IPS-18c (cell line): Measurements from ENCODE around the gene OR7G1.
"Not testable (repeated sequence)": the region's sequence is repeated elsewhere in the genome, so short reads cannot be mapped to it uniquely, and the experiment has no call there.

Source experiments
- H3K4me3 ChIP-seq: 2 replicates; pipeline ENCODE4 v1.7.0; 2013; ENCODE audit warnings: low read depth, mild to moderate bottlenecking, low read length, moderate library complexity; ENCODE audit not compliant: insufficient read depth
- H3K9me3 ChIP-seq: one replicate; pipeline ENCODE4 v1.6.1; 2013; ENCODE audit warnings: mild to moderate bottlenecking, low read length, moderate library complexity; ENCODE audit not compliant: control insufficient read depth, insufficient read depth

Gene OR7G1

GRCh38 chr19:9116547-9116946 is 984 bp upstream of the OR7G1 start:
- Histone ChIP-seq H3K9me3 (peaks cover 5% of the 10 kb centered on the region), H3K4me3 (no peak overlapping the region)

DNA sequence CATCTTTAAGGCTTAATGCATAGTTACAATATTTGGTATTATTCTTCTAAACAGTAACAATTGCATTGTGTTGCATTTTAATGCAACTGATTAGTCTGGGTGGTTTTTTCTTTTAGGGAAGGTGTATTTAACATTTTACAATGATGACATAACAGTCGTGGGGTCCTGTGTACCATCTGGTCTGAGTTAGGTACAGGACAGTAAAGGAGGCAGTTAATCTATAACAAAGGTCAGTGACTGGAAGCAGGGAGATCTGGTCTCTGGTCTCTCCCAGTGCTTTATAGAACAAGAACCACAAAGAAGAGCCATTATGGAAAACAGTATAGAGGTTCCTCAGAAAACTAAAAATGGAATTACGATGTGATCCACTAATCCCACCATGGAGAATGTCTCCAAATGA is 5.6 kb downstream of the OR7G1 start:
- Histone ChIP-seq H3K9me3 (peaks cover 3% of the 10 kb centered on the region), H3K4me3 (no peak overlapping the region)

GRCh38 chr19:9107375-9107774 is 8.2 kb downstream of the OR7G1 start, which contains the start of gene OR7G2:
OR7G2 (minus strand) TSS chr19:9107475; CDS start chr19:9103243, 4,232 bp downstream.
- peaks cover 3% of the 10 kb centered on the region for H3K9me3 ChIP-seq
- no peak within 1 kb of the TSS for H3K4me3 ChIP-seq

GRCh38 chr19:9086761-9087160 is 28.8 kb downstream of the OR7G1 start, which contains the start of gene OR1M1:
OR1M1 (plus strand) TSS chr19:9087061; CDS start chr19:9093245, 6,184 bp downstream.
- H3K4me3 ChIP-seq, result no peak within 1 kb of the TSS

GRCh38 chr19:9078651-9079050 is 36.9 kb downstream of the OR7G1 start:
- H3K4me3 ChIP-seq, result no peak overlapping the region
- no peaks in the 10 kb centered on the region for H3K9me3 ChIP-seq

More at GRCh38 chr19:9086761-9087160, 28.8 kb downstream of the OR7G1 start, which contains the start of gene OR1M1:
- no peaks in the 10 kb centered on the region for H3K9me3 ChIP-seq

DNA sequence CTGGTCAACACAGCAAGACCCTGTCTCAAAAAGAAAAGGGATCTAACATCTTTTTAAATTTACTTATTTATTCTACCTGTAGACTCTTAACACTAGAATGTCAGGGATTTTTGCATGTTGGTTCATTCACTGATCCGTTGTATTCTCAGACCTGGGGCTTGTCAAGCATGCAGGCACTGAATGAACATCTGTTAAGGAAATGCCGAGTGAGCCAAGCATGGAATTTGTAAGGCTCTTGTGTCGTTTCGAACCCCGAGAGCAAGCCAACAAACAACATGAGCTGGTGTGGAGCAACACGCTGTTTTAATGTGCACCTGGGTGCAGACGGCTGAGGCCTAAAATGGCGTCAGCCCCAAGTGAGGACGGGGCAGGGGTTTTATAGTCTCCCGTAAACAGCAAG is 38.7 kb downstream of the OR7G1 start:
- no peaks in the 10 kb centered on the region for H3K9me3 ChIP-seq
- H3K4me3 ChIP-seq, result no peak overlapping the region

- Histone ChIP-seq H3K9me3 (no peaks in the 10 kb centered on the region), H3K4me3 (no peak overlapping the region)
Measured at GRCh38 chr19:9075064-9075949, 40.3 kb downstream of the OR7G1 start.

DNA sequence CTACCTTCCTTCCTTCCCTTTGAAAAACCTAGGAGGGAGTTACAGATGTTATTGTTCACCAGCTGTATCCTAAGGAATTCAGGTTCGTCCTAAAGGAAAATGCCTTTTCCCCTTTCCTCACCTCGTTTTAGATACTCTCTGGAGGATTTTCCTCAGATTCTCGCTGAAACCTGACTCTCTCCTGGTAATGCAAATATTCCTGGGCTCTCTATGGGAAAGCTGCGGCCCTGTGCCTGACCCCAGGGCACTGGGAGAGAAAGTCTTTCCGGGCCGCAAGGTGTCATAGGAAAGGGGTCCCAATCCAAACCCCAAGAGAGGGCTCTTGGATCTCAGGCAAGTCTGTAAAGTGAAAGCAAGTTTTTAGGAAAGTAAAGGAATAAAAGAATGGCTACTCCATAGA is 41.8 kb downstream of the OR7G1 start:
- Histone ChIP-seq H3K9me3 (no peaks in the 10 kb centered on the region), H3K4me3 (no peak overlapping the region)

DNA sequence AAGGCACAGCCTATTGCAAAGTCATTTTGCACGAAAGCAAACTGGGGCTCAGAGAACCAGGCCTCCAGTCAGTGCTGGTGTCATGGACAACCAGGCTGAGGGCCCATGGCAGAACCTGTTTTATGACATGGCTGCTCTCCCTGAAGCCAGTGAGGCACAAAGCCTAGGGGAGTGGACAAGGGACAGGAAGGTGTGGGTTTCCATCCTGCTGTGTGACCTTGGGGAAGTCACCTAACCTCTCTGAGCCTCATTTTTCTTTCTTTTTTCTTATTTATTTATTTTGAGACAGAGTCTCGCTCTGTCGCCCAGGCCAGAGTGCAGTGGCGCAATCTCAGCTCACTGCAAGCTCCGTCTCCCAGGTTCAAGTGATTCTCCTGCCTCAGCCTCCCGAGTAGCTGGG is 43.8 kb downstream of the OR7G1 start:
- H3K4me3 ChIP-seq, H3K9me3 ChIP-seq: not testable (repeated sequence)

DNA sequence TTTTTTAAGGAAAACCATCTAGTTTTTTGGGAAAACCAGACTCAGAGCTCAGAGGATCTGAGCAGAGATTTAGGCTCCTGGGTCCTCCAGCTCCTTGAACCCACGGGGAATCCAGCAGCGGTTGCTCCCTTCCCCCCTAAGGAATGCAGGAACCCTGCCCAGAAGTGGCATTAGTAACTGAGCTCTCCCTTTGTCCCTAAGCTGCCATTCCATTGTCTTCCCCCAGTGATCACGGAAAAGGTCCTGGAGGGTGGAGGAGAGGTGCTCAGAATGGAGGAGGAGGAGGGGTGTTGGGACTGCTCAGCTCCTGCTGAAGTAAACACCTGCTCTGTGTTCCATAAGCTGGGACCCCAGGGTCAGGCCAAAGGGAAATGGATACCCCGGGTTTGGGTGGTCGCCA is 45.5 kb downstream of the OR7G1 start:
- no peaks in the 10 kb centered on the region for H3K9me3 ChIP-seq
- H3K4me3 ChIP-seq, result no peak overlapping the region

DNA sequence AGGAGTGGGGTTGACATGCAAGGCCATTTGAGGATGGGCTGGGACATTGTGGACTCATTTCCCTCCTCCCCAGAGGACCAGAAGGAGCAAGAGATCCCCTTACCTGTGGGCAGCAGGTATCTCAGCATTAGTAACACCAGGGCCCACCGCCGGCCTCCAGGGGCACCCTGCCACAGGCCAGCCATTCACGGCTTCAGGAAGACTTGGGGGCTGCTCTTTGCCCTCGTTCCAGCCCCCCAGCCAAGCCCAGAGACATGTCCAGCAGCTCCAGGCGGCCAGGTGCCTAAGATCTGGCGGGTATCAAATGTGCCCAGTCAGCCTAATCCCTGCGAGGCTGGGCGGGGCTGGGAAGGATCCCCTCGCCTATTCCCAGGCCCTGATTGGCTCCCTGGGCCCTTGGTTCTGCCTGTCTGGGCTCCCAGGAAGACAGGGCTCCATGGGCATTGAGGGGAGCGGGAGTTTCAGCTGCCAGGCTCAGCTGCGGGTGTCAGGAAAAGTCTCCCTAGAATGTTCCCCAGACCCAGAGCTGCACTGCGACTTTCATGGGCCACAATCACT is 50.0 kb downstream of the OR7G1 start:
- H3K9me3 ChIP-seq, result no peaks in the 10 kb centered on the region
- H3K4me3 ChIP-seq, result no peak overlapping the region
